Heart right ventricle (tissue), 16 donors: Measurements from ENCODE around the gene KRTAP10-1. TPM values are rescaled to one million over a fixed set of nuclear protein-coding genes. Genes with fewer than 3 reads are reported as not detected.
A peak's percentile ranks its signal among the peaks of the same experiment; 100 is the strongest.

ENCODE experiments used
- ATAC-seq, 8 donors: fragments of 200-7000 bp; cut with Tn5 transposase; one replicate each; pipeline ENCODE4 v1.9.1; 2020; ENCODE audit warnings: mild to moderate bottlenecking in 8 of 8, moderate library complexity in 8 of 8, moderate number of reproducible peaks in 1 of 8
- DNase-seq, 2 donors: peaks; one replicate each; pipeline ENCODE4 v3.0.0-alpha.2; 2020
- H3K27ac ChIP-seq, 10 donors: fragments of 200-600 bp; sonication (generic) in 2 of 10; one replicate each; pipeline versions ENCODE4 v1.5.0 to v1.8.0; 2020 to 2022; ENCODE audit warnings: mild to moderate bottlenecking in 3 of 10
- H3K27me3 ChIP-seq, 7 donors: fragments of 200-600 bp; one replicate each; pipeline ENCODE4 v1.8.0; 2021 to 2022; ENCODE audit warnings: mild to moderate bottlenecking in 2 of 7
- H3K36me3 ChIP-seq, 9 donors: fragments of 200-600 bp; sonication (generic) in 1 of 9; one replicate each; pipeline versions ENCODE4 v1.5.0 to v1.8.0; 2020 to 2022; ENCODE audit warnings: mild to moderate bottlenecking in 2 of 9
- H3K4me1 ChIP-seq, 9 donors: fragments of 200-600 bp; sonication (generic) in 1 of 9; one replicate each; pipeline versions ENCODE4 v1.5.0 to v1.8.0; 2020 to 2022; ENCODE audit warnings: mild to moderate bottlenecking in 4 of 9
- H3K4me3 ChIP-seq, 10 donors: fragments of 200-600 bp; sonication (generic) in 2 of 10; one replicate each; pipeline versions ENCODE4 v1.5.0 to v1.8.0; 2020 to 2022; ENCODE audit warnings: mild to moderate bottlenecking in 7 of 10, moderate library complexity in 2 of 10
- H3K9me3 ChIP-seq, 11 donors: fragments of 200-600 bp in 10 of 11; sonication (generic) in 2 of 11; one replicate each; pipeline versions ENCODE4 v1.5.0 to v1.8.0; 2013 to 2022; ENCODE audit warnings: mild to moderate bottlenecking in 2 of 11, control low read depth in 1 of 11, moderate library complexity in 1 of 11
- WGBS, 2 donors: extraction: QIAGEN DNeasy Blood & Tissue Kit; methylation state at CpG; one replicate each; pipeline ENCODE4 v1.1.7; 2013; ENCODE audit warnings: inconsistent platforms in 1 of 2; 5-methylcytosine and 5-hydroxymethylcytosine counted together
- intact Hi-C, 10 donors: fragments of 100-400 bp; cut with DNase I; formaldehyde crosslinking; loops; one replicate each; pipeline versions ENCODE4 v1.11.1 to v1.14.2; 2022
- polyA plus RNA-seq, 2 donors: library from polyadenylated mRNA; stranded (reverse); fragments of 200-250 nt; gene quantifications; one replicate each; pipeline ENCODE4 v1.2.3, GENCODE V29; 2013
- total RNA-seq, 10 donors: library from RNA; stranded (reverse); fragmentation: NEBNext Ultra II Directional in 3 of 10; extraction: Animal tissue kit (Norgen Biotek cat#: 25700) in 3 of 10; gene quantifications; one replicate each; pipeline versions ENCODE4 v1.2.1 to v1.2.4, GENCODE V29; 2021 to 2023
- TF ChIP-seq, protein P1 (sequence below), 9 donors: fragments of 200-600 bp; sonication (generic) in 2 of 9; IDR thresholded peaks; one replicate each; pipeline versions ENCODE4 v1.5.0 to v1.8.0; 2021 to 2022; ENCODE audit warnings: antibody characterized with exemption in 9 of 9, mild to moderate bottlenecking in 5 of 9, moderate library complexity in 1 of 9
- donor health status: Arrhythmogenic right ventricular cardiomyopathy.
- donor health status: ischemic (EF 13 %, LVEDD 7.1; RV severe dilation, severe dysfunction).
- donor health status: healthy with polysubstance abuse.
- donor health status: DM: no; HTN: yes; CAD: no.
- donor health status: DM: no; HTN: no; CAD: no.
- donor health status: ischemic (EF 25% LVEDD 6.9; RV normal size, moderate dysfunction).
- donor health status: ischemic (EF 25% LVEDD 5.7; RV mildly dilated, moderate dysfunction).
- donor health status: healthy.
- donor health status: DM: yes; HTN: yes; CAD: no.
- donor health status: Ischemic cardiomyopathy.
- donor health status: ischemic (EF 35%, LVEDD 5.7; RV mildly dilated, moderate dysfunction).
- donor health status: nonischemic (EF 11% LVEDD 7.7; RV severe dilation, severe dysfunction).
- donor health status: DM: yes; HTN: yes; CAD: no.
- donor health status: PGD.
- donor health status: ischemic (EF 29% LVEDD 5.4; RV normal size, mild dysfunction).
- donor health status: nonischemic (EF 23%, LVEDD 6.1; RV moderate dilation, normal function).

KRTAP10-1 gene
- total and polyA plus RNA-seq, 12 donors = not detected

DNA sequence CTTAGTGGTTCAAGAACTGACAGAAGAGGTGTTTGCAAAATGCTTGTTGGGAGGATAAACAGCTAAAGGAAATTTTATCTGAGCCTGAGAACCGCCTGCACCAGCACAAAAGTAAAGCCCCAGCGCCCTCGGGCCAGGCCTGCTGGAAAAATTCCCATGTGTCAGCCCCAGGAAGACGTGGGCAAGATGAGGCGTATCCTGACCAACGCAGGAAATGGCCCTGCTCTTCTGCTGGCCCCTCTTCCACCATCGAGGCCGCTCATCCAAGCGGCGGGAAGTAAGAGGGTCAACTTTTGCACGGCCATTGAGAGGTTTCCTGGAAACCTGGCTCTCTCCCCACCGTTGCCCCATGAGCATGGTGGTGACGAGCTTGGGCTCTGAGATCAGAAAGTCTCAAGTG lies 45.0 kb downstream of the KRTAP10-1 start:
- 60 to 67% methylated on average over 13 of the region's 13 CpGs for WGBS, 2 donors
- H3K4me3 ChIP-seq = no peak overlapping the region
- no peaks in the 10 kb centered on the region for H3K36me3 ChIP-seq
- H3K27me3 ChIP-seq = peaks cover 0 to 50% (median 2%) of the 10 kb centered on the region in 7 donors
- H3K27ac ChIP-seq = no peak overlapping the region
- intact Hi-C loops = loop anchor here in 2 of 10 donors (10.0 kb wide), 2 partner anchors 60 kb away; partner anchors contain the start of genes KRTAP10-2 (in 1 of the 2) and KRTAP10-3 (in 1 of the 2)
- H3K4me1 ChIP-seq = peaks cover 0 to 32% (median 18%) of the 10 kb centered on the region in 9 donors
- TF ChIP-seq, protein P1, sequence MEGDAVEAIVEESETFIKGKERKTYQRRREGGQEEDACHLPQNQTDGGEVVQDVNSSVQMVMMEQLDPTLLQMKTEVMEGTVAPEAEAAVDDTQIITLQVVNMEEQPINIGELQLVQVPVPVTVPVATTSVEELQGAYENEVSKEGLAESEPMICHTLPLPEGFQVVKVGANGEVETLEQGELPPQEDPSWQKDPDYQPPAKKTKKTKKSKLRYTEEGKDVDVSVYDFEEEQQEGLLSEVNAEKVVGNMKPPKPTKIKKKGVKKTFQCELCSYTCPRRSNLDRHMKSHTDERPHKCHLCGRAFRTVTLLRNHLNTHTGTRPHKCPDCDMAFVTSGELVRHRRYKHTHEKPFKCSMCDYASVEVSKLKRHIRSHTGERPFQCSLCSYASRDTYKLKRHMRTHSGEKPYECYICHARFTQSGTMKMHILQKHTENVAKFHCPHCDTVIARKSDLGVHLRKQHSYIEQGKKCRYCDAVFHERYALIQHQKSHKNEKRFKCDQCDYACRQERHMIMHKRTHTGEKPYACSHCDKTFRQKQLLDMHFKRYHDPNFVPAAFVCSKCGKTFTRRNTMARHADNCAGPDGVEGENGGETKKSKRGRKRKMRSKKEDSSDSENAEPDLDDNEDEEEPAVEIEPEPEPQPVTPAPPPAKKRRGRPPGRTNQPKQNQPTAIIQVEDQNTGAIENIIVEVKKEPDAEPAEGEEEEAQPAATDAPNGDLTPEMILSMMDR (IDR thresholded peaks at IDR 0.05) = no peak
- peaks cover 0 to 24% (median 14%) of the 10 kb centered on the region in 11 donors for H3K9me3 ChIP-seq
- DNase-seq (no peak), ATAC-seq (no peak)

DNA sequence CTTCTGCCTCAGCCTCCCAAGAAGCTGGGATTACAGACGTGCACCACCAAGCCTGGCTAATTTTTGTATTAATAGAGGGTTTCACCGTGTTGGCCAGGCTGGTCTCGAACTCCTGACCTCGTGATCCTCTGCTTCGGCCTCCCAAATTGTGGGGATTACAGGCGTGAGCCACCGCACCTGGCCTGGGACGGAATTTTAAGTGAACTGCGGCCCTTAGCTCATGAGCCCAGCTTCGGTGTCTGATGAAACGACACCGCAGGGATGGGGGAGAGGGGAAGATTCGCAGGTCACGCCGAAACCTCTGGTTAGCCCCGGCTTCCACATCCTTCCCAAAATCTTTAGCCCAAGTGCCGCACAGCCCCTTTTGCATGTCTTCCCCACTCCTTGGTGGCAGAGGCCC lies 45.6 kb downstream of the KRTAP10-1 start:
- H3K9me3 ChIP-seq = peaks cover 0 to 24% (median 14%) of the 10 kb centered on the region in 11 donors
- peaks cover 0 to 32% (median 18%) of the 10 kb centered on the region in 9 donors for H3K4me1 ChIP-seq
- H3K4me3 ChIP-seq = no peak overlapping the region
- H3K27ac ChIP-seq = no peak overlapping the region
- intact Hi-C loops = loop anchor here in 2 of 10 donors (10.0 kb wide), 2 partner anchors 60 kb away; partner anchors contain the start of genes KRTAP10-2 (in 1 of the 2) and KRTAP10-3 (in 1 of the 2)
- peaks cover 0 to 46% (median 0%) of the 10 kb centered on the region in 7 donors for H3K27me3 ChIP-seq
- 91 to 92% methylated on average over 17 of the region's 17 CpGs for WGBS, 2 donors
- TF ChIP-seq, protein P1 (IDR thresholded peaks at IDR 0.05) = no peak
- H3K36me3 ChIP-seq = no peaks in the 10 kb centered on the region
- no peak for DNase-seq
- ATAC-seq = no peak

DNA sequence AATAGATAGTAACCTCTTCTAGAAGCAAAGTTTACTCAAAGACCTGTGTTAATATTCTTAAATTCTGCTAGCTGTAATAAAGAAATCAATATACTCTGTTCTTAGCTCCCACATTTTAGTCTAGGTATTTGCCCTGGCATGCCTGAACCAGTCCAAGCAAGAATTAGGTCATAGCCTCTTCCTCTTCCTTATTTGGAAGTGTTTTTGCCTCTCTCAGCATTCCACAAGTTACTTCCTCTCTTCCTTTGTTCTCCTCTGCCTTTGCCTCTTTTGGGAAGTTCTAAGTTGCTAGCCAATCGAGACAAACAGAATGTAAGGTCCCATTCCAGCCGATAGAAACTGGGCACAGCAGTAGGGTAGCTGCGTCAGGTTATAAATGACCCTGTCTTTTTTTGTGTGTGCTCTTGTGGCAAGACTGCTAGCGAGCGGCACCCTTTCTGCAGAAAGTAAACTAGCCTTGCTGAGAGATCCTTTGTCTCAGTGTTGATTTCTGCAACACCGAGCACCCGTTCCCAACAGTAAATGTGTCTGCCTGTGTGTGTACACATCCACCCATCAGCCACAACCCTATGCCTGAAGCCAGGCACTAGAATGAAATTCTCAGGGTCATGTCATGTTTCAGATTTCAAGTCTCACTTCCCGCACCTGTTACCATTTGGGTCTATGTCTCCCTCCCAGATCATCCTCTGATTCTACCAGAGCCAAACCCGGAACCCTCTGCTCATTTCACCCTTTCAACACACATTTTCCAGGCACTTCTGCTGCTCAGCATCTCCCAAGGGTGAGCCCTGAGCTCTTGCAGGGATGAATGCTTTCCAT lies 47.2 kb downstream of the KRTAP10-1 start:
- Histone ChIP-seq H3K9me3 (peaks cover 0 to 25% (median 14%) of the 10 kb centered on the region in 11 donors), H3K36me3 (no peaks in the 10 kb centered on the region), H3K27ac (peak overlapping the region in 1 of 10 donors; percentile 49), H3K4me3 (no peak overlapping the region), H3K27me3 (peaks cover 0 to 36% (median 0%) of the 10 kb centered on the region in 7 donors), H3K4me1 (peaks cover 0 to 30% (median 18%) of the 10 kb centered on the region in 9 donors)
- TF ChIP-seq, protein P1 (IDR thresholded peaks at IDR 0.05) = no peak
- intact Hi-C loops = loop anchor here in 2 of 10 donors (10.0 kb wide), 2 partner anchors 58 to 62 kb away; partner anchors contain the start of genes KRTAP10-2 (in 1 of the 2) and KRTAP10-3 (in 1 of the 2)
- DNase-seq = no peak
- 87 to 89% methylated on average over 9 of the region's 9 CpGs for WGBS, 2 donors
- no peak for ATAC-seq

DNA sequence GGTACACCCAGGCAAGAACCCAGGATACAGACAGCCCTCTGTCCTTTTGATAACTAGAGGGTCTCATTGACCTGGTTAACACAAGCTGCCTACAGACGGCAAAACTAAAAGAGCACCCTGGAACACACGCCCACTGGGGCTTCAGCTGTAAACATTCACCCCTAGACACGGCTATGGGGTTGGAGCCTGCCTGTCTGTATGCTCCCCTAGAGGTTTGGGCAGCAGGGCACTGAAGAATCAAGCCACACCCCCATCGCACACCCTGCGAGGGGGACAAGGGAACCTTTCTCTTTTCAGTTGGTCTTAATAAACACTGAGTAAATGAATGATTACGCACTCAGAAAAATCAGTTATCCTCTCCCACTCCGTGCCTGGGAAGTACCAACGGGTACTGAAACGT lies 49.2 kb downstream of the KRTAP10-1 start:
- ATAC-seq (no peak), DNase-seq (no peak)
- H3K36me3 ChIP-seq = no peaks in the 10 kb centered on the region
- no peak overlapping the region for H3K4me3 ChIP-seq
- intact Hi-C loops = loop anchor here in 2 of 10 donors (10.0 kb wide), 2 partner anchors 56 to 64 kb away; partner anchors contain the start of genes KRTAP10-2 (in 1 of the 2) and KRTAP10-3 (in 1 of the 2)
- 86 to 88% methylated on average over 9 of the region's 9 CpGs for WGBS, 2 donors
- H3K27me3 ChIP-seq = peaks cover 0 to 32% (median 0%) of the 10 kb centered on the region in 7 donors
- H3K4me1 ChIP-seq = peaks cover 0 to 10% (median 4%) of the 10 kb centered on the region in 9 donors
- H3K9me3 ChIP-seq = peaks cover 0 to 30% (median 14%) of the 10 kb centered on the region in 11 donors
- TF ChIP-seq, protein P1 (IDR thresholded peaks at IDR 0.05) = no peak
- no peak overlapping the region for H3K27ac ChIP-seq
